Panc1 (cell line): ENCODE measurements around the gene INPP4A.

Experiments used
- POLR2AphosphoS5 ChIP-seq: IDR thresholded peaks from 2 replicates; pipeline ENCODE4 v1.6.1; 2012; ENCODE audit warnings: mild to moderate bottlenecking, low read depth, low read length, moderate library complexity
- SIN3A ChIP-seq: IDR thresholded peaks from 2 replicates; pipeline ENCODE4 v1.6.1; 2012; ENCODE audit warnings: low read depth, mild to moderate bottlenecking, low read length, moderate library complexity, borderline replicate concordance; ENCODE audit not compliant: insufficient read depth
- TCF7L2 ChIP-seq: IDR thresholded peaks from 2 replicates; pipeline ENCODE4 v1.6.1; 2011; ENCODE audit warnings: mild to moderate bottlenecking, low read depth, low read length, inconsistent platforms
- TF ChIP-seq, protein P1 (sequence below): fragments of 450-650 bp; IDR thresholded peaks from 2 replicates; pipeline ENCODE4 v1.5.1; 2017; ENCODE audit warnings: mild to moderate bottlenecking
- TF ChIP-seq, protein P2 (sequence below), 2 experiments: IDR thresholded peaks; 2 replicates each; pipeline ENCODE4 v1.6.1; 2011 to 2012; ENCODE audit warnings: low read depth in 2 of 2, control low read depth in 1 of 2, low read length in 1 of 2, mild to moderate bottlenecking in 1 of 2, moderate library complexity in 1 of 2; ENCODE audit not compliant: insufficient read depth in 1 of 2

DNA sequence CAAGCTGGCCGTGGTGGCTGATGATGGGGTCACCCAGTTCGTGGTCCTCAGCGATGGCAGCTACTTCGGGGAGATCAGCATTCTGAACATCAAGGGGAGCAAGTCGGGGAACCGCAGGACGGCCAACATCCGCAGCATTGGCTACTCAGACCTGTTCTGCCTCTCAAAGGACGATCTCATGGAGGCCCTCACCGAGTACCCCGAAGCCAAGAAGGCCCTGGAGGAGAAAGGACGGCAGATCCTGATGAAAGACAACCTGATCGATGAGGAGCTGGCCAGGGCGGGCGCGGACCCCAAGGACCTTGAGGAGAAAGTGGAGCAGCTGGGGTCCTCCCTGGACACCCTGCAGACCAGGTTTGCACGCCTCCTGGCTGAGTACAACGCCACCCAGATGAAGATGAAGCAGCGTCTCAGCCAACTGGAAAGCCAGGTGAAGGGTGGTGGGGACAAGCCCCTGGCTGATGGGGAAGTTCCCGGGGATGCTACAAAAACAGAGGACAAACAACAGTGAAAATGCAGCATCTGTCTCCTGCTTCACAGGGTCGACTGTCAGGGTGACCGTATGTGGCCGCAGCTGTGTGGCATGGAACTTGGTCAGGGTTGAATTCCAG is 47.8 kb upstream of the INPP4A start:
- no peak for TF ChIP-seq POLR2AphosphoS5
- TF ChIP-seq, protein P1, sequence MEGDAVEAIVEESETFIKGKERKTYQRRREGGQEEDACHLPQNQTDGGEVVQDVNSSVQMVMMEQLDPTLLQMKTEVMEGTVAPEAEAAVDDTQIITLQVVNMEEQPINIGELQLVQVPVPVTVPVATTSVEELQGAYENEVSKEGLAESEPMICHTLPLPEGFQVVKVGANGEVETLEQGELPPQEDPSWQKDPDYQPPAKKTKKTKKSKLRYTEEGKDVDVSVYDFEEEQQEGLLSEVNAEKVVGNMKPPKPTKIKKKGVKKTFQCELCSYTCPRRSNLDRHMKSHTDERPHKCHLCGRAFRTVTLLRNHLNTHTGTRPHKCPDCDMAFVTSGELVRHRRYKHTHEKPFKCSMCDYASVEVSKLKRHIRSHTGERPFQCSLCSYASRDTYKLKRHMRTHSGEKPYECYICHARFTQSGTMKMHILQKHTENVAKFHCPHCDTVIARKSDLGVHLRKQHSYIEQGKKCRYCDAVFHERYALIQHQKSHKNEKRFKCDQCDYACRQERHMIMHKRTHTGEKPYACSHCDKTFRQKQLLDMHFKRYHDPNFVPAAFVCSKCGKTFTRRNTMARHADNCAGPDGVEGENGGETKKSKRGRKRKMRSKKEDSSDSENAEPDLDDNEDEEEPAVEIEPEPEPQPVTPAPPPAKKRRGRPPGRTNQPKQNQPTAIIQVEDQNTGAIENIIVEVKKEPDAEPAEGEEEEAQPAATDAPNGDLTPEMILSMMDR, result no peak
- TF ChIP-seq, protein P2, sequence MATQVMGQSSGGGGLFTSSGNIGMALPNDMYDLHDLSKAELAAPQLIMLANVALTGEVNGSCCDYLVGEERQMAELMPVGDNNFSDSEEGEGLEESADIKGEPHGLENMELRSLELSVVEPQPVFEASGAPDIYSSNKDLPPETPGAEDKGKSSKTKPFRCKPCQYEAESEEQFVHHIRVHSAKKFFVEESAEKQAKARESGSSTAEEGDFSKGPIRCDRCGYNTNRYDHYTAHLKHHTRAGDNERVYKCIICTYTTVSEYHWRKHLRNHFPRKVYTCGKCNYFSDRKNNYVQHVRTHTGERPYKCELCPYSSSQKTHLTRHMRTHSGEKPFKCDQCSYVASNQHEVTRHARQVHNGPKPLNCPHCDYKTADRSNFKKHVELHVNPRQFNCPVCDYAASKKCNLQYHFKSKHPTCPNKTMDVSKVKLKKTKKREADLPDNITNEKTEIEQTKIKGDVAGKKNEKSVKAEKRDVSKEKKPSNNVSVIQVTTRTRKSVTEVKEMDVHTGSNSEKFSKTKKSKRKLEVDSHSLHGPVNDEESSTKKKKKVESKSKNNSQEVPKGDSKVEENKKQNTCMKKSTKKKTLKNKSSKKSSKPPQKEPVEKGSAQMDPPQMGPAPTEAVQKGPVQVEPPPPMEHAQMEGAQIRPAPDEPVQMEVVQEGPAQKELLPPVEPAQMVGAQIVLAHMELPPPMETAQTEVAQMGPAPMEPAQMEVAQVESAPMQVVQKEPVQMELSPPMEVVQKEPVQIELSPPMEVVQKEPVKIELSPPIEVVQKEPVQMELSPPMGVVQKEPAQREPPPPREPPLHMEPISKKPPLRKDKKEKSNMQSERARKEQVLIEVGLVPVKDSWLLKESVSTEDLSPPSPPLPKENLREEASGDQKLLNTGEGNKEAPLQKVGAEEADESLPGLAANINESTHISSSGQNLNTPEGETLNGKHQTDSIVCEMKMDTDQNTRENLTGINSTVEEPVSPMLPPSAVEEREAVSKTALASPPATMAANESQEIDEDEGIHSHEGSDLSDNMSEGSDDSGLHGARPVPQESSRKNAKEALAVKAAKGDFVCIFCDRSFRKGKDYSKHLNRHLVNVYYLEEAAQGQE (IDR thresholded peaks at IDR 0.05; ENCODE audit: insufficient read depth in 1 of 2, low read depth in 2 of 2, low read length in 1 of 2), result no peak
- no peak for TF ChIP-seq TCF7L2
- no peak for TF ChIP-seq SIN3A
